GM23338 (cell line): ENCODE data around the gene ERGIC3. TPM values are rescaled to one million over a fixed set of nuclear protein-coding genes. Genes with fewer than 3 reads are reported as not detected.
"Not testable (repeated sequence)": the region's sequence is repeated elsewhere in the genome, so short reads cannot be mapped to it uniquely, and the experiment has no call there.

Experiments
- ATAC-seq: fragments of 200-7000 bp; cut with Tn5 transposase; 3 replicates; pipeline ENCODE4 v1.9.1; 2020
- DNase-seq: peaks from one replicate; pipeline ENCODE4 v3.0.0-alpha.2; 2015; ENCODE audit warnings: low spot score
- H2AFZ ChIP-seq: fragments of 200-600 bp; sonication (generic); 2 replicates; pipeline ENCODE4 v1.8.0; 2016; ENCODE audit warnings: antibody characterized with exemption, mild to moderate bottlenecking, moderate library complexity
- H3F3A ChIP-seq: fragments of 200-600 bp; sonication (generic); replicated peaks from 2 replicates; pipeline ENCODE4 v1.8.0; 2017; ENCODE audit warnings: antibody characterized with exemption, mixed run types, low read depth
- H3K27ac ChIP-seq: fragments of 200-600 bp; sonication (generic); 2 replicates; pipeline ENCODE4 v1.6.1; 2016; ENCODE audit warnings: low read depth
- H3K27me3 ChIP-seq: fragments of 200-600 bp; sonication (generic); 2 replicates; pipeline ENCODE4 v1.8.0; 2016; ENCODE audit warnings: mild to moderate bottlenecking, mixed run types, moderate library complexity; ENCODE audit not compliant: insufficient read depth
- H3K36me3 ChIP-seq: fragments of 200-600 bp; sonication (generic); 2 replicates; pipeline ENCODE4 v1.8.0; 2016; ENCODE audit warnings: mild to moderate bottlenecking; ENCODE audit not compliant: insufficient read depth
- H3K4me1 ChIP-seq: fragments of 200-600 bp; sonication (generic); 2 replicates; pipeline ENCODE4 v1.8.0; 2016; ENCODE audit warnings: mild to moderate bottlenecking, moderate library complexity; ENCODE audit not compliant: insufficient read depth
- H3K4me2 ChIP-seq: fragments of 200-600 bp; sonication (generic); 2 replicates; pipeline ENCODE4 v1.7.1; 2017; ENCODE audit warnings: mixed run types
- H3K4me3 ChIP-seq: fragments of 200-600 bp; sonication (generic); 2 replicates; pipeline ENCODE4 v1.6.1; 2016; ENCODE audit warnings: mixed run types
- H3K79me2 ChIP-seq: fragments of 200-600 bp; sonication (generic); replicated peaks from 2 replicates; pipeline ENCODE4 v1.8.0; 2017; ENCODE audit warnings: mild to moderate bottlenecking; ENCODE audit not compliant: insufficient read depth
- H3K9me2 ChIP-seq: fragments of 200-600 bp; sonication (generic); 2 replicates; pipeline ENCODE4 v1.8.0; 2017; ENCODE audit not compliant: insufficient read depth
- H4K20me1 ChIP-seq: fragments of 200-600 bp; sonication (generic); replicated peaks from 2 replicates; pipeline ENCODE4 v1.8.0; 2017; ENCODE audit warnings: mild to moderate bottlenecking; ENCODE audit not compliant: insufficient read depth
- H3K27ac Mint-ChIP-seq: 2 replicates; pipeline ENCODE4 v1.8.0; 2020; ENCODE audit warnings: inconsistent platforms, mild to moderate bottlenecking, moderate library complexity, mixed read lengths
- H3K27me3 Mint-ChIP-seq: 3 replicates; pipeline ENCODE4 v1.8.0; 2022; ENCODE audit warnings: low read depth, mild to moderate bottlenecking, moderate library complexity, mixed read lengths, inconsistent platforms; ENCODE audit not compliant: insufficient read depth, poor library complexity
- H3K36me3 Mint-ChIP-seq: 3 replicates; pipeline ENCODE4 v1.8.0; 2021; ENCODE audit warnings: low read depth, mild to moderate bottlenecking, inconsistent platforms, moderate library complexity, mixed read lengths
- H3K4me1 Mint-ChIP-seq: 3 replicates; pipeline ENCODE4 v1.8.0; 2020; ENCODE audit warnings: mild to moderate bottlenecking, inconsistent platforms, mixed read lengths
- H3K4me3 Mint-ChIP-seq: 3 replicates; pipeline ENCODE4 v1.8.0; 2021; ENCODE audit warnings: moderate library complexity, mild to moderate bottlenecking, inconsistent platforms, mixed read lengths
- H3K9me3 Mint-ChIP-seq: 3 replicates; pipeline ENCODE4 v1.8.0; 2020; ENCODE audit warnings: moderate library complexity, mild to moderate bottlenecking, inconsistent platforms, mixed read lengths
- CREB1 ChIP-seq: fragments of 250-450 bp; sonication (Bioruptor Pico); IDR thresholded peaks from 2 replicates; pipeline ENCODE4 v1.5.0; 2020; ENCODE audit warnings: low read depth, mild to moderate bottlenecking, moderate library complexity
- ETS1 ChIP-seq: IDR thresholded peaks from 2 replicates; pipeline ENCODE4 v1.6.1; 2016; ENCODE audit warnings: antibody characterized with exemption
- EZH2 ChIP-seq: fragments of 200-600 bp; sonication (generic); IDR thresholded peaks from one replicate; pipeline ENCODE4 v1.8.0; 2017; ENCODE audit warnings: antibody characterized with exemption, mild to moderate bottlenecking, low read depth; ENCODE audit not compliant: unreplicated experiment
- EZH2phosphoT487 ChIP-seq: fragments of 200-600 bp; sonication (generic); IDR thresholded peaks from one replicate; pipeline ENCODE4 v1.8.1; 2018; ENCODE audit warnings: antibody characterized with exemption; ENCODE audit not compliant: unreplicated experiment
- NANOG ChIP-seq: IDR thresholded peaks from 2 replicates; pipeline ENCODE4 v1.6.1; 2016; ENCODE audit warnings: antibody characterized with exemption, borderline replicate concordance
- POLR2AphosphoS5 ChIP-seq: IDR thresholded peaks from 2 replicates; pipeline ENCODE4 v1.6.1; 2016; ENCODE audit warnings: antibody characterized with exemption, low read depth
- STAT1 ChIP-seq: IDR thresholded peaks from one replicate; pipeline ENCODE4 v1.6.1; 2016; ENCODE audit warnings: antibody characterized with exemption; ENCODE audit not compliant: unreplicated experiment
- ZNF114 ChIP-seq: fragments of 250-450 bp; sonication (Bioruptor Pico); IDR thresholded peaks from 2 replicates; pipeline ENCODE4 v1.5.0; 2020; ENCODE audit warnings: mild to moderate bottlenecking, moderate library complexity
- ZNF331 ChIP-seq: fragments of 250-450 bp; sonication (Bioruptor Pico); IDR thresholded peaks from 2 replicates; pipeline ENCODE4 v1.5.0; 2020; ENCODE audit warnings: low read depth, mild to moderate bottlenecking, moderate library complexity
- polyA plus RNA-seq: library from polyadenylated mRNA; unstranded; fragments of >200 nt; fragmentation: Nextera tagmentation; extraction: Ambion mirVana; gene quantifications from 2 replicates; pipeline ENCODE4 v1.2.1, GENCODE V29; 2016
- total RNA-seq: library from RNA; depleted of rRNA; stranded (reverse); fragments of >200 nt; shearing (Covaris generic); gene quantifications from 2 replicates; pipeline ENCODE4 v1.2.3, GENCODE V29; 2014
- TF ChIP-seq, protein P1 (sequence below), 2 experiments: fragments of 200-600 bp in 1 of 2; sonication (generic) in 1 of 2; conservative IDR thresholded peaks; 2 replicates each; pipeline versions ENCODE4 v1.5.1 to v1.6.1; 2016 to 2017; ENCODE audit warnings: antibody characterized with exemption in 2 of 2, low read depth in 2 of 2, mild to moderate bottlenecking in 2 of 2, moderate library complexity in 1 of 2

ERGIC3 gene
- total and polyA plus RNA-seq, 2 experiments from 2014 or later, result 139 to 147 TPM

DNA sequence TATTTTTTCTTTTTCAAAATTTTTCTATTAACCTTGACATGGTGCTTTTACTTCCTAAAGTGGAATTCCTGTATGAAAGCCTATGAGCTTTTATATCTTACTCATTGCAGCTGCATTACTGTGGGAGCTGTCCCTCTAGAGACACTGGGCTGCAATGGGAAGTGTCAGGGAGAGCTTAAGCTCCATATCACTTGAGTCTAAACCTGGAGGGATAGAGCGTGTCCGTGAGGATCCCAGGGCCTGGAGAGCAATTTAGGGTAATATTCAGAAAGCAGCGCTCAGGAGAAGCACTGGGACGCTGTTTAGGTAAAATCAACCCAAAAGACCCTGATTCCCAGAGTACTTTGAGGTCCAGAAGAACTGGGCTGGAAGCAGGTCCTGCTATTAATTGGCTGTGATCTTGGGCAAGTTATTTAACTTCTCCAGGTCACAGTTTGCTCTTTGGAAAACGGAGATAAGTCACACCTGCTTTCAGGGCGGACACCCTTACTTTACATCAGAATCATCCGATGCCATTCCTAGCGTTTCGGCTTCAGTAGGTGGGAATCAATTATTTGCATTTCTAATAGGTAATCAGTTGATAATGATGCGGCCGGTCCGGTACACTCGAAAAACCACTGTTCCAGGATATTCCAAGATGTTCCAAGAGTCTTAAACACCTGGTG, 628 bp upstream of the ERGIC3 start:
- no peaks in the 10 kb centered on the region for H3K9me3 Mint-ChIP-seq
- Histone ChIP-seq H3K27ac (peak overlapping the region; percentile 91), H3K4me2 (peak overlapping the region; percentile 80), H3K4me3 (peak overlapping the region; percentile 64), H3F3A (peaks cover 13% of the 10 kb centered on the region; the same call in 1 of the 2 replicates), H3K79me2 (peaks cover 10% of the 10 kb centered on the region), H3K9me2 (no peaks in the 10 kb centered on the region), H3K36me3 (0 out of 2 replicates have a peak, but pooled peaks cover 7% of the 10 kb centered on the region), H3K4me1 (peaks cover 14% of the 10 kb centered on the region), H2AFZ (peak overlapping the region; percentile 49; the same call in 1 of the 2 replicates), H4K20me1 (peaks cover 4% of the 10 kb centered on the region; the same call in 1 of the 2 replicates), H3K27me3 (no peaks in the 10 kb centered on the region)
- peak overlapping the region; percentile 71 for H3K27ac Mint-ChIP-seq
- ATAC-seq (peak; percentile 6; the same call in 2 of the 3 replicates), DNase-seq (peak; percentile 68)
- peaks cover 8% of the 10 kb centered on the region for H3K4me1 Mint-ChIP-seq
- peak overlapping the region; percentile 94 for H3K4me3 Mint-ChIP-seq
- peaks cover 16% of the 10 kb centered on the region for H3K27me3 Mint-ChIP-seq
- peaks cover 18% of the 10 kb centered on the region; the same call in 2 of the 3 replicates for H3K36me3 Mint-ChIP-seq
- no peak for TF ChIP-seq ZNF331

DNA sequence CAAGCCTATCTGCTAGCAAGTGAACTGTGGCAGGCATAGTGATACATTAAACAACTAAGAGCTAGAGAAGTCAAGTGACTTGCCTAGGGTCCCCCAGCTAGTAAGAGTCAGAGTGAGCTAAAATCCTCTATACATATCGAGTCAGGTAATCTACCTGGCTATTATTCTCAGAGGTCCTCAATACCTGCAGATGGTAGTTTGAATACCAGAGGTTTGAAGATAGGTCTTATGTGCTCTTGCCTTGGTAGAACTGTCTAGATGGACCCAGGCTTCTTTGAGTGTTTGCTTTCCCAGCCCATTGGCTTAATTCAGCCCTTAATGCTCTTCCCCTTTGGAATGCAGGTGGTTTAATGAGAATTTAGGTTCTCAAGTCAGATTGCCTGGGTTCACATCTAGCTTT, 1.1 kb downstream of the ERGIC3 start:
- peaks cover 13% of the 10 kb centered on the region; the same call in 1 of the 2 replicates for H3F3A ChIP-seq
- ATAC-seq (no peak), DNase-seq (no peak)
- peak overlapping the region; percentile 90 for H3K4me2 ChIP-seq
- H3K79me2 ChIP-seq, result peaks cover 10% of the 10 kb centered on the region
- peaks cover 8% of the 10 kb centered on the region for H3K4me1 Mint-ChIP-seq
- H3K27ac Mint-ChIP-seq, result peak overlapping the region; percentile 93
- peaks cover 9% of the 10 kb centered on the region; the same call in 1 of the 2 replicates for H3K36me3 ChIP-seq
- H3K4me3 Mint-ChIP-seq, result peak overlapping the region; percentile 94
- no peaks in the 10 kb centered on the region for H3K9me3 Mint-ChIP-seq
- peaks cover 16% of the 10 kb centered on the region for H3K27me3 Mint-ChIP-seq
- peaks cover 14% of the 10 kb centered on the region for H3K4me1 ChIP-seq
- no peaks in the 10 kb centered on the region for H3K27me3 ChIP-seq
- H3K9me2 ChIP-seq, result no peaks in the 10 kb centered on the region
- peaks cover 4% of the 10 kb centered on the region; the same call in 1 of the 2 replicates for H4K20me1 ChIP-seq
- no peak for TF ChIP-seq EZH2
- TF ChIP-seq ZNF114 (CRISPR knock-in tag), result no peak
- TF ChIP-seq STAT1, result no peak
- no peak for TF ChIP-seq POLR2AphosphoS5
- H2AFZ ChIP-seq, result no peak overlapping the region
- peak overlapping the region; percentile 64 for H3K4me3 ChIP-seq
- no peak overlapping the region for H3K27ac ChIP-seq
- H3K36me3 Mint-ChIP-seq, result peaks cover 18% of the 10 kb centered on the region; the same call in 2 of the 3 replicates

- H3F3A ChIP-seq, result peaks cover 10% of the 10 kb centered on the region; the same call in 1 of the 2 replicates
- H3K9me2 ChIP-seq, result no peaks in the 10 kb centered on the region
- no peak overlapping the region for H3K27ac ChIP-seq
- TF ChIP-seq EZH2phosphoT487 (no peak), NANOG (no peak), EZH2 (no peak), ETS1 (no peak), STAT1 (no peak), ZNF331 (no peak), CREB1 (CRISPR knock-in tag) (no peak)
- TF ChIP-seq, protein P1, sequence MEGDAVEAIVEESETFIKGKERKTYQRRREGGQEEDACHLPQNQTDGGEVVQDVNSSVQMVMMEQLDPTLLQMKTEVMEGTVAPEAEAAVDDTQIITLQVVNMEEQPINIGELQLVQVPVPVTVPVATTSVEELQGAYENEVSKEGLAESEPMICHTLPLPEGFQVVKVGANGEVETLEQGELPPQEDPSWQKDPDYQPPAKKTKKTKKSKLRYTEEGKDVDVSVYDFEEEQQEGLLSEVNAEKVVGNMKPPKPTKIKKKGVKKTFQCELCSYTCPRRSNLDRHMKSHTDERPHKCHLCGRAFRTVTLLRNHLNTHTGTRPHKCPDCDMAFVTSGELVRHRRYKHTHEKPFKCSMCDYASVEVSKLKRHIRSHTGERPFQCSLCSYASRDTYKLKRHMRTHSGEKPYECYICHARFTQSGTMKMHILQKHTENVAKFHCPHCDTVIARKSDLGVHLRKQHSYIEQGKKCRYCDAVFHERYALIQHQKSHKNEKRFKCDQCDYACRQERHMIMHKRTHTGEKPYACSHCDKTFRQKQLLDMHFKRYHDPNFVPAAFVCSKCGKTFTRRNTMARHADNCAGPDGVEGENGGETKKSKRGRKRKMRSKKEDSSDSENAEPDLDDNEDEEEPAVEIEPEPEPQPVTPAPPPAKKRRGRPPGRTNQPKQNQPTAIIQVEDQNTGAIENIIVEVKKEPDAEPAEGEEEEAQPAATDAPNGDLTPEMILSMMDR (conservative IDR thresholded peaks at IDR 0.05; ENCODE audit: low read depth in 2 of 2), result no peak
- Mint-ChIP-seq H3K36me3 (peaks cover 28% of the 10 kb centered on the region), H3K4me3 (no peak overlapping the region), H3K4me1 (peaks cover 8% of the 10 kb centered on the region), H3K9me3 (no peaks in the 10 kb centered on the region), H3K27me3 (peaks cover 16% of the 10 kb centered on the region), H3K27ac (no peak overlapping the region)
- H3K79me2 ChIP-seq, result peaks cover 10% of the 10 kb centered on the region
- DNase-seq (no peak), ATAC-seq (no peak)
- peaks cover 4% of the 10 kb centered on the region; the same call in 1 of the 2 replicates for H4K20me1 ChIP-seq
- no peak overlapping the region for H2AFZ ChIP-seq
- no peaks in the 10 kb centered on the region for H3K27me3 ChIP-seq
- no peak overlapping the region for H3K4me3 ChIP-seq
- peaks cover 14% of the 10 kb centered on the region for H3K4me1 ChIP-seq
- peaks cover 22% of the 10 kb centered on the region for H3K36me3 ChIP-seq
- no peak overlapping the region for H3K4me2 ChIP-seq
Measured at GRCh38 chr20:35544436-35544835, 2.6 kb downstream of the ERGIC3 start.

GRCh38 chr20:35544941-35545340, 3.1 kb downstream of the ERGIC3 start:
- not testable (repeated sequence) for DNase-seq, H3K4me2 ChIP-seq, H3K4me3 Mint-ChIP-seq, H3K27me3 ChIP-seq, H3F3A ChIP-seq, H3K27ac ChIP-seq, H3K9me3 Mint-ChIP-seq, H2AFZ ChIP-seq, ATAC-seq, H3K4me3 ChIP-seq, H4K20me1 ChIP-seq, H3K4me1 Mint-ChIP-seq, H3K9me2 ChIP-seq, H3K79me2 ChIP-seq, H3K27ac Mint-ChIP-seq
- H3K36me3 ChIP-seq, result peaks cover 28% of the 10 kb centered on the region
- Mint-ChIP-seq H3K27me3 (peaks cover 16% of the 10 kb centered on the region), H3K36me3 (peaks cover 31% of the 10 kb centered on the region)
- peaks cover 14% of the 10 kb centered on the region for H3K4me1 ChIP-seq
